HG03175 (cell line): ENCODE results near the gene CLEC16A.

ENCODE experiments used
- ATAC-seq: cut with Tn5 transposase; IDR thresholded peaks from one replicate; pipeline ENCODE4 v1.9.1; 2021; ENCODE audit warnings: mild to moderate bottlenecking, moderate library complexity; ENCODE audit not compliant: unreplicated experiment

Gene CLEC16A

DNA sequence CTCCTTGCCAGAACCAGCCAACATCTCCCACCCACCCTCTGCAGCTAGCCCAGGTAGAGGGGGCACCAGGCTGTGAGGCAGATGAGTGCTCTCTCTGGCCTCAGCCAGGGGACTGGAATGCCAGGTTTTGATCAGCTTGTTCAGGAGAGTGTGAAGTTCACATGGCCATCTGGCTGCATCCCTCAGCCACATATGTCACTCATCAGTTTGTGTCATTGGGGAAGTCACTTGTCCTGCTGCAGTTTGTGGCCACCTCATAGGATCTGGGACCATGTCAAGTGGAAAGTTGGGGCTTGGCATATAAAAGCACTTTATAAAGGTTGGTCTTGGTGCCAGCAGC is 164.1 kb downstream of the CLEC16A start:
- ATAC-seq, result no peak

DNA sequence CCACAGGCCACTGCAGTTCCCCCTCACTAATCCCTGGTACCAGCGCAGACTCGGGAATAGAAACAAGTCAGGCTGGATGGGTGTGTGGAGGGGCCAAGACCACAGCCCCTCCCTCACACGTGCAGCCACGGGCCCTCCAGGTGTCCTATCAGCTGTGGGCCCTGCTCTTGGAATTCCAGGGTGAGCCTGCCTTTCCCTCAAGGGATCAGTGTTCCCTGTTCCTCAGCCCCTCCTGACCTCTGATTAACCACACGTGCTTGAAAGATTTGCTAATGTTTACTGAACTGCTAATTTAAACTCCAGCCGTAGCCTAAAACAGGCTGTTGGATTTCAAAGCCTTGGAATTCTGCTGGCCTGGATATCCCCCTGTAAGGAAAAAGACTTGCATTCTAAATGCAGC is 165.2 kb downstream of the CLEC16A start:
- no peak for ATAC-seq

DNA sequence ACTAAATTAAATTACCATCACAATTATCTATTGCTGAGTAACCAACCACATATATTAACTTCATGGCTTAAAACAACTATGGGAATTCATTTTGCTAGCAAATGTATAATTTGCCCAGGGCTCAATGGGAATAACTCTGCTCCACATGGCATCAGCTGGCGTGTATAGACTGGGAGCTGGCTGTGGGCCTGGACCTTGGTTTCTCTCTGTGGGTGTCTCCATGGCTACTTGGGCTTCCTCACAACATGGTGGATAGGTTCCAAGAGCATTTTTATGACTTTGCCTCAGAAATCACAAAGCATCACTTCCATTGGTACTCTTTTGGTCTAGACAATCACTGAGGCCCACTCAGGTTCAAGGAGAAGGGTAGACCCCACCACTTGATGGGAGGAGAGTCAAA is 166.8 kb downstream of the CLEC16A start:
- no peak for ATAC-seq

DNA sequence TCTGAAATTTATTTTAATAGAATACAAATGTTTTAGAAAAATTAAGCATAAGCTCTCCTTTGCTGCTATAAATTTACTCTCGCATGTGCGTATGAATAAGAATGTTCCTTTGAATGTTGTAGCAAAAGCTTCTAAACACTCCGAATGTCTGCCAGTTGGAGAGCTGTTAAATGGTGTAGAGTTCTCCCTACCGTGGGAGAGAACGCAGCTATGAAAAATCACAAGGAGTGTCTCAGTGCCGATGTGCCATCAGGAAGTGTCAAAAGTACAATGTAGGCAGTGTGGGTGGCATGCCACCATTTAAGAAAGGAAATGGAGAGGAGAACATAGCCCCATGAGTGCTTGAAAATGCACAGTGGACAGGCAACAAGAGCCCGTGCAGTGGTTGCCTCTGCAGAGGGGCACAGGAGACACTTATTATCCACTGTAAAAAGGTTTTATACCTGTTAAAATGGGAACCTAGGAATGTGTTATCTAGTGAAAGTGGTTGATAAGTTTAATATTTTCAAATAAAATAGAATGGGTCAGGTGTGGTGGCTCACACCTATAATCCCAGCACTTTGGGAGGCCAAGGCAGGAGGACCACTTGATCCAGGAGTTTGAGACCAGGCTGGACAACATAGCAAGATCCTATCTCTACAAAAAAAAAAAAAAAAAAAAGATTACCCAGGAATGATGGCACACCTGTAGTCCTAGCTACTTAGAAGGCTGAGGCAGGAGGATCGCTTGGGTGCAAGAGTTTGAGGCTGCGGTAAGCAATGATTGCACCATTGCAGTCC is 167.7 kb downstream of the CLEC16A start:
- ATAC-seq, result no peak

DNA sequence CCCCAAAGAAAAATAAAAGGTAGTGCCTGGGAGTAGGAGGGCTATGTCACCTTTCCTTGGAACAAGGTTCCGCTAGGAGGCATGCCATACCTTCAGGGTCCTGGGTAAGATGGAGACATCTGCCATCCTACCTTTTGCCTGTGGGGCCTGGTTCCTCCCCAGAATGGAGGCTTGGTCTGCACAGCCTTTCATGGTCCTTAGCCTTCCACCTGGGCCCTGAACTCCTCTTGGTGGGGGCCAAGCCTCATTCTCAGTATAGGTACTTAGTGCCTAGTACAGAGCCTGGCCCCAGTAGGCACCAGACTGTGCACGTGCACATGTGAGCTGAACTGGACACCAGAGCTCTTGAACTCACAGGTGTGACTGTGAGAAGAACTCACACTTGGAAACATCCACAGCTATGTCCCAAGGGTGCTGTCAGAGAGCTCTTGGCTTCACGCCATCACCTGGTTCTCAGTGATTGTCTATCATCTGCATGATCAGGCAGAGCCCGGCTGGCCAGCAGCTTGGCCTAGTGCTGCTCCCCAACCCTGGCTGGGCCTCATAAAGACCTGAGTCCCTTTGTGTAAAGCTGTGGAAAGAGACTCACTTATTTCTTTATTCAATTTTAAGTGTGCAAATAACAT is 168.5 kb downstream of the CLEC16A start:
- ATAC-seq, result no peak

DNA sequence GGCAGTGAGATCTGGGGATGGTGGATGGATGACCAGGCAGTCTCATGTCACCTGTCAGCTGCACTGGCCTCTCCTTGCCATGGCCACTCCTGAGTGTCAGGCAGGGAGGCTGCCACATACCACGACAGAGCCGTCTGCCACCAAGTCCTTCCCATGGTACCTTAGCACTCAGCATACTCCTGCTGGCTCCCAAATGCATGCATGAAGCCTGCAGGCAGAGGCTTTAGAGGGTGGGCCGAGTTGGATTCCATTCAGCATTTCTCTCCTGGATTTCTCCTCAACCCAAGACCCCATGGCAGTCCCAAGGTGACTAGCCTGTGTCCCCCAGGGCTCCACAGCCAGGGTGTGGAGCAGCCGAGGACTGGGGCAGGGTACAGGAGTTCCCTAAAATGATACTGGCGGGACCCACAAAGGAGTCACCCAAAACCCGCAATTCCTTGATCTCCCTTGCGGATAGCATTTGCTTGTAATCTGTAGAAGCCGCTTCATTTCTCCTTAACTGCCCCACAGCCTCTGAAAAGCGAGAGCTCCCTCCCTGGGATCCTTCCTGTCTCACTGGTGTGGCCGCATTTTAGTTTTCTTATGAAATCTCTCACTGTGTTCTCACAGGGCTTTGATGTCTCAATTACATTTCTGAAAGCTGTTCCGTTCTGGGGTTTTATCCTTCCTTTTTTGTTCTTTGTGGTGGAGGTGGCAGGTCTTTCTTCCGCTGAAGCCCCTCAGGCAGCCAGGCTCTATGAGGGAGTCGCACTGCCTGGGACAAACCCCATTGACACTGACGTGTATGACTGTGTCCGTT is 170.2 kb downstream of the CLEC16A start:
- no peak for ATAC-seq

DNA sequence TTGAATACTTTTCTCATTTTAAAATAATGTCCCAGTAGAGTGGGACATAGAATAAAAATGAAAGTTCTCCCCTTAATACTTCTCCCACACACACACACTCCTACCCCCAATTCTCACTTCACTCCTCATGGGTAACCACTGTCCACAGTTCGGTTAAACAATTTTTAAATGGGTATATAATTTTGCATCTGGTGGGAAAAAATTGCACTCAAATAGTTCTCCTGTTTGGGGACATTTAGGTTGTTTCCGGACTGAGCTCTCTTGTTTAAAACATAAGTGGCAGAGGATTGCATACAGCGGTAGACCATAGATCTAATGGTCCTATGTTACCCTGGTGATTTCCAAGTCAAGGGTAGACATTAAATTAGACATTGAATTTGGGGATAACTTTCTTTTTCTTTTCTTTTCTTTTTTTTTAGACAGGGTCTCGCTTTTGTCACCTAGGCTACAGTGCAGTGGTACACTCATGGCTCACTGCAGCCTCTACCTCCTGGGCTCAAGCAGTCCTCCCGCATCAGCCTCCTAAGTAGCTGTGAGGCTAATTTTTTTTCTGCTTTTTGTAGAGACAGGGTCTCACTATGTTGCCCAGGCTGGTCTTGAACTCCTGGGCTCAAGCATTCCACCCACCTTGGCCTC is 173.3 kb downstream of the CLEC16A start:
- ATAC-seq, result no peak

DNA sequence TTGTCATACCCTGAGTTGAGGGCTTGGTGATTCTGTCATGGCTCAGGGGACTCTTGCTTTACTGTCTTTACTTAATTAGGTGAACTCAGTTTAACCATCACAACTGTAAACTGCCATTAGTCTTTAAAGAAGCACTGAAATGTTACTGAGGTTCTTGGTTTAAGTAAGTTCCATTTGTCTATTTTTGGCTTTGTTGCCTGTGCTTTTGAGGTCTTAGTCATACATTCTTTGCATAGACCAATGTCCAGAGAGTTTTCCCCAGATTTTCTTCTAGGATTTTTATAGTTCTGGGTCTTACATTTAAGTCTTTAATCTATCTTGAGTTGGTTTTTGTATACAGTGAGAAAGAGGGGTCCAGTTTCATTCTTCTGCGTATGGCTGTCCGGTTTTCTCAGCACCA is 174.1 kb downstream of the CLEC16A start:
- ATAC-seq, result no peak

DNA sequence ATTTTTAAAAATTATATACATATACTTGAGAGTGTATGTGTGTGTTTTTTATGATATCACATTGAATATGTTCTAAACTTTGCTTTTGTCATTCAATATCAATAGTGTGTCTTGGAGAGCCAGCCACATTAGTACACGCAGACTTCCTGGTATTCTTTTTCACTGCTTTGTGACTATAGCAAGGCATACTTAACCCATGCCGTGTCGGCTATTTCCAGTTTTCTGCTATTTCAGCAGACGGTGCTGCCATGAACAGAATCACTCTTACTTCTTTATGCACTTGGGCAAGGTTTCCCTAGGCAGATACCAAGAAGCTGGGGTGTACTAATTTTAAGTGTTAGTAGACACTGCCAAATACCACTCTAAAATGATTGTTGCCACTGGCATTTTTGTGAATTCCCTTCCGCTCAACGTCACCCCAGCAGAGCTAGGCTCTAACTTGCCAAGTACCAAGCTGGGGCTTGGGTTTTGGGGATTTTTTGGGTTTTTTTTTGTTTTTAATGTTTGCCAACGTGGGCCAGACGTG is 176.8 kb downstream of the CLEC16A start:
- no peak for ATAC-seq

DNA sequence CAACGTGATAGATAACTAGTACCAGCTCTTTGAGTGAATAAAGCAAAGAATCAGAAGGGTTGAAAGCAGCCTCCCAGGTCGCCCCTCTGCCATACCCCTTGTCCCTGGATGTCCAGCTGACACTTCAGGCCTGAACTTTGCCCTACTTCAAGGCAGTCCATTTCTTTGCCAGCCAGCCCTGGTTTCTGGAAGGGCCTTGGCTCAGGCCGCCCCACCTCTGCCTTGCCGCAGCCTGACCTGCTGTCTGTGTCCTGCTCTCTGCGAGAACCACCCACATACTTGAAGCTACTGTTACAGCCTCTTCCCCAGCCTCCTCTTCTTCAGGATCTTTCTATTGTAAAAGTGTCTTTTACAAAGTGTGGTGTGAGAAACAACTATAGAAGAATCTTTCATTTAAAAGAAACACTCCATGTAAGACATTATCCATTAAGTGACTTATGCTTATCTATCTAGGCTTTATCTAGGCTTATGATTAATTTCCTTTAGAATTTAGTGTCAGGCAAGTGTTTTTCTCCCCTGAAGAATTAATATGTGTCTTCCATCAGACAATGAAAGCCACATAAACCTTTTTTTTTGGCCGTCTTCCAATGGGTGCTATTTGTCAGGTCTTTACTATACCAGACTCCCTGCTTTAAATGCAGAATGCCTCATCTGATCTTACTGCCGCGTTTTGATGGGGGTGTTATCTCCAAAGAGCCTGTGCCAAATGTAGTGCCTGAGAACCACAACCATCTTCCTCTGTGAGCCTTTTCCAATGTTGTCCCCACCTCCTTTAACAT is 177.7 kb downstream of the CLEC16A start:
- no peak for ATAC-seq

DNA sequence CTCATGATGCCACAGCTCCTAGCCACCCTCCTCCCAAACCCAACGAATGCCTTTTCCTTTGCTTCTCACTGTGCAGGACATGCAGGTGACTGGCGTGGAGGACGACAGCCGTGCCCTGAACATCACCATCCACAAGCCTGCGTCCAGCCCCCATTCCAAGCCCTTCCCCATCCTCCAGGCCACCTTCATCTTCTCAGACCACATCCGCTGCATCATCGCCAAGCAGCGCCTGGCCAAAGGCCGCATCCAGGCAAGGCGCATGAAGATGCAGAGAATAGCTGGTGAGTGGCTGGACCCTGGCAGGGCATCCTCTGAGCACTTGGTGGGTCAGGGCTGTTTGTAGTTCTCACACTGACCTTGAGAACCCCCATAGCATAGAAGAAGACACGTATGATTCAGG is 179.3 kb downstream of the CLEC16A start:
- no peak for ATAC-seq

DNA sequence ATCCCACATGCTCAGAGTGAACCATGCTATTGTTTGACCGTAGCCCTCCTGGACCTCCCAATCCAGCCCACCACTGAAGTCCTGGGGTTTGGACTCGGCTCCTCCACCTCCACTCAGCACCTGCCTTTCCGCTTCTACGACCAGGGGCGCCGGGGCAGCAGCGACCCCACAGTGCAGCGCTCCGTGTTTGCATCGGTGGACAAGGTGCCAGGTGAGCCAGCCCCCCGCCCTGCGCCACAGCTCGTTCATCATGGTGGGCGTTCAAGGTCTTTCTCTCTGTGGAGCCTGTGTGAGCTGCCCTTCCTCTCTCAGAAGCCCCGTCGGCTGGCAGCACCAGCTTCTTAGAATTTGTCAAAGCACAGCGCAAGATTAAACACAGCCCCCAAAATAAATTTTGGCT is 181.6 kb downstream of the CLEC16A start:
- no peak for ATAC-seq

DNA sequence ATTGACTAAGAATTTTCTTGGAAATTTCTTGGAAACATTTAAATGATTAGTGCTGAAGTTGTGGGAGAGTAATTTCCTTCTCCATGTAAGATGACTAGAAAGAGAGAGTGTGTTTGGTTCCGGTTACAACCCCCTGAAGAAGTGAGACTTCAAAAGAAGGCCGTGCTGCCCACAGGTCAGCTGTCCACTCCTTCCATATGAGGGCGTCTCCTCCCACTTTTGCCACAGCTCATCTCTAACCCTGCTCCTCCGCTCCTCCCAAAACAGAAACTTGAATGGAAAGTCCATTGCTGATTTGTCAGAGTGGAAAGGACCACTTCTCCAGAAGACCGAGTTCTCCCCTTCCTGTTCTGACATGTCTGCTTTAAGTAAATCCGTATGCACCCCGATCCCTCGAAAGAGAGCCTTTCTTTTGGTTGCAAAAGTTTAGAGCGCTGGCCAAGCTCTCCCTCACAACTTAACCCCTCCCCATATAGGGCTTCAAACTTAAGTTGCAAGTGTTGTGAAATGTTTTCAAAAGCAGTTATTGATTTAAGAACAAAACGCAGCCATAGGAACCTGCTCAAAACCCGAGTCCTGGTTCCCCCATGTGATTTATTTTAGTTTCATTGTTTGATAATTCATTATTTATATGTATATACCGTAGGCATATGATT is 182.2 kb downstream of the CLEC16A start:
- no peak for ATAC-seq

DNA sequence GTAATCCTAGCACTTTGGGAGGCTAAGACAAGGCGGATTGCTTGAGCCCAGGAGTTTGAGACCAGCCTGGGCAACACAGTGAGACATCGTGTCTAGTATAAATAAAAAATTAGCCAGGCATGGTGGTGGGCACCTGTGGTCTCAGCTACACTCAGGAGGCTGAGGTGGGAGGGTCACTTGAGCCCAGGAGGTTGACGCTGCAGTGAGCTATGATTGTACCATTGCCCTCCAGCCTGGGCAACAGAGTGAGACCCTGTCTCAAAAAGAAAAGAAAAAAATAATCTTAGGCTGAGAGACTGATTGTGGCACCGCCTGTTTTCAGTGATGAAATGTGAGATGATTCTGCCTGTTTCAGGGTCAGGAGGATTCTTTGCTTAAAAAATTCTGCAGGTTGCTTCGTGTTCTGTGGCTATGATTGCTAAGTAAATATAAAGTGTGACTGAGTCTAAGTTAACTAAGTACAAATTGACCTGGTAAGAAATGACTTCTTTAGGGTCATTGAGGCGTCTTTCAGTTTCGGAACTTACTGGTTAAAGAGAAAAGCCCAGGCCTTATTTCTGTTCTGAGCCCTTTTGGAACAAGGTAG is 183.3 kb downstream of the CLEC16A start:
- ATAC-seq, result no peak

DNA sequence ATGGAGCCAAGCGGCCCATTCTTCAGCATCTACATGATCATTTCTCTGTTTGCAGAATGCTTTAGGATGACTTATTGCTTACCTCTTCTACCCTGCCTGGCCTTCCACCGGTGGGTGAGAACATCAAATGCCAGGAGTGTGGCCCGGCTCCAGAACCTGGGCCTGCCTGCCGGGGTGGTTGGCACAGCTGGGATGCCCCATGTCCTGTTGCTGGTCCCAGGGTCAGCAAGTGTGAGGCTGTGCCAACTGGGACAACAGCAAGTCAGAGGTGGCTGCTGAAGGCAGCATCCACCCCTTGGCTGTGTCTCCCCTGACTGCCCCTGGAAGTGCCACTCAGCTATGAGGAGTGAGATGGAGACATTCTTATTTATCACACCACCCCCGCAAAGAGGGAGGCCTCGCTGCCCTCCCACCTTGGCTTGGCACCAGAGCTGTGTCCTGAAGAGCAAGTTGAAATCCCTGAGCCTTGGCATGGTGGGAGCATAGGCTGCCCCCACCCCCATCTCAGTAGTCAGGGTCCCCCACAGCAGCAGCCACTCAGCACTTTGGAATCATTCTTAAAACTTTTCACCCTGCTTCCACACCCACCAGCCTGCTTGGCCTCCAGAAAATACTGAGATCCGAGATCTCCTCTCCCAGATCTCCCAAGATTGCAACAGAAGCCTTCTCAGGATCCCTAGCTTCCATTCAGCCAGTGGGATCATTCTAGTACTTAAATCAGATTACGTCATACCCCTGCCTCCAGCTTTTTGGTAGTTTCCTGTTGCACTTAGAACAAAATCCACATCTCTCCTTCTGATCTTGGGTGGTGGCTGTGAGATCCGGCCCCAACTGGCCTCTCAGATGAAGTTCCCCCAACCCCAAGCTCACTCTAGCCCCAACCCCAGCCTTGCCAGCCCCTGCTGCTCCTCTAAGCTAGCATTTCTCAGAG is 184.1 kb downstream of the CLEC16A start:
- ATAC-seq, result no peak

DNA sequence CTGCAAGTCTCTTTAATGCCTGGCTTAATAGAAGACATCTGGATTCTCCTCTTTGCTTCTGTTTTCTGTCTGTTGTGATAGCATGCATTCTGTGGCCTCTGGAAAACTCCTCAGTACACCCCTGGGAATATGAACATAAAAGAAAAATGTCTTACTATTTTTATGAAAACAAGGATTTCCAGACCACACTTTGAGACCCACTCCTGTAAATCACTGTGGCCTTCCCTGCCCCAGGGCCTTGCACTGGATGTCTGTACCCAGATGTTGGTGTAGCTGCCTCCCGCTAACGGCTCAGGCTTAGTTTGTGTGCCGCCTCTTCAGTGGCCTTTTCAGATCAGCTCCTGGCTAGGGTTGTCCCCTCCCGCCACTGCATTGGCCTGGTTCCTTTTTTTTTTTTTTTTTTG is 185.0 kb downstream of the CLEC16A start:
- no peak for ATAC-seq

DNA sequence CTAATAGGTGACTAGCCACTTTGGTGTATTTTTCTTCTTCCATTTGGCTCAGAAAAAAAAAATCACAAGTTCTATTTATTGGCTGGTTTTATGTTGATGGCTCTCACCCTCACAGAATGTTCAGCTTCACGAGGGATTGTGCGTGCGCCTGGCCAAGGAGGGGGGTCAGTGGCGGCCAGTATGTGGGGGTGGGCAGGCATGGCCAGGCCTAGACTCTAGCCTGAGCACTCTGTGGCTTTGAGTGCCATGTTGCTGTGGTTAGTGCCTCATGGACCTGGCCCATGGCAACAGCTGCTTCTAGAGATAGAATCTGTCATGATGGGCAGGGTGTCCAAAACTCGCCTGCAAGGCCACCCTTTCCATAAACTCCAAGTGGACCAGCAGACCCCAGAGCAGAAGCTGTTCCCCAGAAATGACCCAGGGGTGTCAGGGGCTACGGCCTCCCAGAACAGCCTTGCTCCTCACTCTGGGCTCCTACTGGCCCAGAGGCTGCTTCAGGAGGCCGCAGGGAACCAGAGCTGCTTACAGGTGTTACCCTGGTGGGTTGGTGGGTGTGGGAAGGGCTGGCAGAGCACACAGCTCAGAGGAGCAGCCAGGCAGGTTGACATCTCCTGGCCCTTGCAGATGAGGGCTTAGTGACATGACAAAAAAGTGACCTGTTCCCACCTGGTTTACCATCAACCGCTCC is 186.8 kb downstream of the CLEC16A start:
- no peak for ATAC-seq

DNA sequence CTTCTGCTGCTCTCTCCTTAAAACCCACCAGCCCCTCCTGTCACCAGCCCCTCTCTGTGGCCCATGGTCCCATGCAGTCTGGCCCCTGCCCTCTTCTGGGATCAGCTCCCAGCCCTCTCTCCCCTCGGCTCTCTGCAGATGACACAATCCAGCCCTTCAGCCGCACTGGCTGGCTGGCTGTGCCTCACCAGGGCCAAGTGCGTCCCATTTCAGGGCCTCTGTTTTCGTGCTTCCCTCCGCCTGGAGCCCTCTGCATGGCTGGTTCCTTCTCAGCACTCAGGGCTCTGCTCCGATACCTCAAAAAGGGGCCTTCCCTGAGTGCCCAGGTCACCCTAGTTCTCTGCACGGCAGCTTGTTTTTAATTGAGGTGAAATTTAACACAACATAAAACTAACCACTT is 187.3 kb downstream of the CLEC16A start:
- ATAC-seq, result no peak
